Activated gamma-delta T cell treated with Interleukin-2 at 50 U/mL for 16 hours (primary cell): ENCODE measurements around the gene SLC9C1.

ENCODE experiments used
- DNase-seq: peaks from one replicate; pipeline ENCODE4 v3.0.0-alpha.2; 2020

The SLC9C1 gene

DNA sequence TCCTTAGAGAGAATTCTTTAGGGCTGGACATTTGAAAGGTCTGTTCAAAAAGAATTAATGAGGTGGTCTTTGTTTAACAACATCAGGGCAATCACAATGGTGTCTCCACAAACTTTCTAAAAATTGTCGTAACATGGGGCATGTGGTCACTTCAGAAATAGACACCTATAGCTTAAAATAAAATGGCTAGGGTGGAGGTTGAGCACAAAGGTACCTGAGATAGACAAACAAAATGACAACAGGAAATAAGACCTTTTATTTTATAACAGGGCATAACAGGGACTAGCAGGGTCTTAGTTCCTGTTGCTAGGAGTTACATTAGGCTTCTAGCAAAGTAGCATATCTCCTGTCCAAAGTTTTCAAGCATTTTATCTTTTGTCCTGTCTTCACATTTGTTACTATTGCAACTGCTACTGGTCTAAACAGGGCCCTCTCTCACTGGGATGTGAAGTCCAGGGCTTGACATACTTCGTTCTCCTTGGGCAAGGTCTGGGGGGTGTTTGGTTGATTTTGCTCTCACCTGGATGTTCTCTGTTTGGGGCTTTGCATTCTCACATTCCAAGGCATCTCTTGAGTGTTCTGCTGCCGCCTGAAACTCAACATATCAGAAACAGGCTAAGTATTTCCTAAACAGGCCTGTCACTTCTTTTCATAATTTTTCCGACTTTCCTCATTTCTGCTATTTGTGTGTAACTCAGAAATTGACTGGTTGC, 163.9 kb downstream of the SLC9C1 start:
- DNase-seq, result no peak

DNA sequence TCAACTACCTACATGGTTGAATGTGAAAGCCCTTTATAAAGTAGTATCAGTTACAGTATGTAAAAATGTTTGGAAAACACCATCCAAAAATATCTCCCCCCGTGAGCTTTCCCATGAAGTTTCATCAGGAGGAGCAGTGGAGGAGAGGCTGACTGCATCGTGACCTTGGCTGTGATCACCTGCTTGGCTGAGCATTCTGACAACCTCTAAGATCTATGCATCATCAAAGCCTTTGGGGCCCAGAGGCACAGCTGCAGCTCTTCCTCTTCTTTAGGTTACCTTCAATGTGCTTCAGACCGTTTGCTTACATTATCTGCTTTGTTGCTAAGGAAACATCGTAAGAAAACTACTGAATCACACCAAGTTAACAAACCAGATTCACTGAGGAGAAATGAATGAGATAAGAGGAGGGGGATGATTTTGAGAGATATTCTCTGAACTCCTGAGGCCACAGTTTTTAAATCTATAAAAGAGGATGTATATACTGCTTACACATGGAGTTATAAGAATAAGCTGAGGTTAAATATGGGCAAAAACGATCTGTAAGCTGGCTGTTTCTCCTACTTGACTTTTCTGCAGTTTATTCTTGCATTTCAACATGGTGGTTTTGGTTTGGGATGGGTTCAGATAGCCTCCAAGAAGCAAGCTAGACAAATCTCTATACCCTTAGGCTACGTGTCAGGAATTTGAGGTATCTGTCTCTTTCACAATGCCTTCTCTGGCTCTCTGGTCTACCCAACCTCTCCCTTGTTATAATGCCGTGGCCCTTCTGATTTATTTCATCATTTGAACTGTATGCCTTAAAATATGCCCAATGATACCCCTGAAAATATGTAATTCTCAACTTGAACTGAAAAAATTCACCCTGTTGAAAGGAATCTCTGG, 164.9 kb downstream of the SLC9C1 start:
- DNase-seq, result peak; percentile 43

DNA sequence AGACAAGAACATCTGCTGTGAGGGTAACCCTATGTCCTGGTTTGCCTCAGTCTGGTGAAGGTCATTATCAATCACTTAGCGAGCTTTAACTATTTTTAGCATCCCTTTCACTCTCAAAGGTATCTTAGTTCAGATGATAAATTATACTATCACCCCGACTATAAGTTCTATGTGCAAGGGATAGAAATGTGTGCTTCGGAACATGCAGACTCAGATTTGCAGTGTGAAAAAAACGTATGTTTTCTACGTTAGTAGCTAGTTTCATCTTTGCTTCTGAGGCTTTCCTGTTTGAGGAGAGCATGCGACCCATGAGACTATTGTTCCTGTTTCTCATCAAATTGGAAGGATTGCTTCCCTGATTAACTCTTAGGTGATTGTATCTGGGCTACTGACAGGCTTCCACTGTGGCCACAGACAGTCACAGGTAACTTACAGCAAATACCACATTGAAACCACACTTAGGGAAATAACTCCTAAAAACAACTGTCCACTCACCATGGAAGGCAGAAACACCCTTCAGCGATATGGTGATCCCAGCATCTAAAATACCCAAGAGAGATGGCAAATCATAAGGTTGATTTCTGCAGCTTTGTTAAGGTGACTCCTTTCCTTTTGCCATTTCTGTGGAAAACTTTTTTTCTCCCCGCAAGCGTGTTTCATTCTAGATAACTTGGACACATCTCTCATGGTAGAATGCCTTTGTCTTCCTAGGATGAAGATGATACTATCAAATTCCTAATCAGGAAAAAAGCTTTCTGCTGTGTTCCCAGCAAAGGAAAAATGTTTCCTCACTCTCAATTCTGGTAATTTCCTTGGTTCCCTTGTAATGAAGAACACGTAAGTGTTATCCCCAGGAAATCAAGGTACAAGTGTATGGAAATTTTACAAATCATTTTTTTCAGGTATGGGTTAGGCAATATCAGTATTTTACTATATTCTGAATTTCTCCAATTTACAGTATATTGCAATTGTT, 166.2 kb downstream of the SLC9C1 start:
- DNase-seq, result no peak

GRCh38 chr3:112126511-112126911, 167.5 kb downstream of the SLC9C1 start:
- no peak for DNase-seq

GRCh38 chr3:112124907-112125607, 169.0 kb downstream of the SLC9C1 start:
- DNase-seq, result no peak

- no peak for DNase-seq
These were observed 170.5 kb downstream of the SLC9C1 start for GRCh38 chr3:112123548-112123947.

DNA sequence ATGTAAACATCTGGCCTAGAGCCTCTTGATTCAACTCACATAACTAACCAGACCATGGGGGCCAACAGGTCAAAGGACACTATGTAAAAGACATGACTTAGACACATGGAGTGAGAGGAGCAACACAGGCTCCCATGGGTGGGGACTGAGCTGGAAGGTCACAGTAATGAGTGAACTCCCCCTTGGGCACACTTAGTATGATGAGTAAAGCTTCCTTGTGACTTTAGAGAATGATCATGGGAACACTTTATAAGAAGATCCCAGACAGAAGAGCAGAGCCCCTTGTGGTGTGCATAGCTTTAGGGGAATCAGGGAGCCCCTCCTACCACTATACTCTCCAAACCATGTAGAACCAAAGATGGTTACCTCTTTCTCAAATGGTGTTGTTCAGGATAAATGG, 171.1 kb downstream of the SLC9C1 start:
- DNase-seq, result no peak

- no peak for DNase-seq
These were observed 172.2 kb downstream of the SLC9C1 start for GRCh38 chr3:112121577-112122547.

DNA sequence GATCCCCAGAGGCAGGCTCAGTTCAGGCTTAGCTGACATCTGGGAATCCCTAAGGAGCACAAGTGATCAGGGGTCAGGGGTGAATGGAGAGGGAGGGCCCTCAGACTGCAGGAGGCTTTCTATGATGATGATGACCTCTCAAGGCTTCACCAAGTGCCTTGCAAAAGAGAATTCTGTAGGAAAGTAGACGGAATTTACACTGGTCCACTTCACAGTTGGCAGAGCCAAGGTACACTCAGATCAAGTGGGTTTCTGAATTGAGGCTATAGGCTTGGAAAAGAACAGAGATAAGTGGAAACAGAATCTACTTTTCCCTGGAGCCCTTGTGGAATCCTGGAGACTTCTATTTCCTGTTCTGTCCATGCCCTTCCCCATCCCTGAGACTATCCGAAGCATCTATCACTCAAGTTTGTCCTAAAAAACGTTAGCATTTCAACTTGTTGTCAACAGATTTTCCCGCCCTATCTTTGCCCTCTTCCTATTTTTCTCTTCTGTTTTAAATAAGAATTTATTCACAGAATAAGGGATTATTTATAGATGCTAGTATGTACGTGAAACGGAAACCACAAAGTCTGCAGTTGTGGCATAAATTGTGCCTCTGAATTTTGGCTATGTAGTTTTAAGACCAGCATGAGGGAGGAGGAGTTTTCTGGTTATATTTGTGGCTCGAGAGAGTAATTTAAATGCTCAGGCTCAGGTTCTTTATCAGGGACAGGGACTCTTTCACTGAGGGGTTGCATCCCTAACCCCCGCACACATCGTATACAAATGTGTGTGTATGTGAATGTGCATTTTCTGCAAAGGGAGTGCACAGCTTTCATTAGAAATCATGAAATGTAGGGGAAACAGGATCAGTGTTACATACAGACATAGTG, 173.8 kb downstream of the SLC9C1 start:
- DNase-seq, result no peak

DNA sequence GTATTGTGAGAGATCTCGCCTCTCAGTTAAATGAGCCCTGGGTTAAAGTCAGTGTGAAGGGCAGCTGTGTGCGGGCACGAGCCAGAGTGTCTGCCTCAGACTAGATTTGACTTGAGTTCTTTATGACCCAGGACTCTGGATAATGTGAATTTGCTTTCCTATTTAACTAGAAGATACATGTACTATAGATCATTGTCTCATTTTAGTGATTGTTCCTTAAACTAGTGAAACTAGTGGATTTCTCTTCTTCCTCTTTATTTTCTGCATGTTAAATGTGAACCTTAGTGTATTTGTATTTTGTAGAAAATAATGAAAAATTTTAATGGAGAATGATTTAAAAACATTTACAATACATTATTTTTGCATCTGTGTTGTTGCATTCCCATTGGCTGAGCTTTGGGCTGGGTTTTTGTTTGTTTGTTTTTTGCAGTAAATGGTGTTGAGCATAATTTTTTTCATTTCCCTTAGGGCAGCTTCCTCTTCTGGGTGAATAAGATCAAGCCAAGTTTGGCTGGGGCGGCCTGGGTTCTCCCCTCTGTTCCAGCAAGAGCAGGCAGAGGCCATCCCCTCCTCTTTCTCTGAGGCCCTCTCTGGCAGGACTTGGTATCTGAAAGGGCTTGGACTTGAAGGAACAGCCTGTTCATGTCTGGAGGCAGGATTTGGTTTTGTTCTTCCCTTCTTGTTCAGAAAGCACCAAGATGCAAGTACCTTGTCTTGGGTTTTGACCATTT, 176.0 kb downstream of the SLC9C1 start:
- no peak for DNase-seq

DNA sequence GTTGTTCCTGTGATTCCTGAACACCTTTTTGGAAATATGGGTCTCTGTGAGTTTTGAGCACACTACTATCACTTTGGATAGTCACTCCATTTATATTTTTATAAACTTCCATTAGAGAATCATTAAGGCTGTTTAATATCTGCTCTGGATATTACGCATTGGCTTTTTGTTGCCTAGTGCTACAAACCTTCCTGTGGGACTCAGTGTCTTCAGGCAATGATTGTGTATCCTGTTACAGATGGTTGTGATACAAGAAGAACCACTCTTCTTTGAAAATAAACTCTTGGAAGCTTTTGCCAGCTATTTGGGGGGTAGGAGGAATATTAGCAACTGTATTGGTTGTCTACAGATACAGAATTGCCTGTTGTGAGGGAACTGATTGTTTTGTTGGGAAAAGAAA, 176.6 kb downstream of the SLC9C1 start:
- DNase-seq, result no peak

- no peak for DNase-seq
These were observed 177.2 kb downstream of the SLC9C1 start for GRCh38 chr3:112116748-112117186.

DNA sequence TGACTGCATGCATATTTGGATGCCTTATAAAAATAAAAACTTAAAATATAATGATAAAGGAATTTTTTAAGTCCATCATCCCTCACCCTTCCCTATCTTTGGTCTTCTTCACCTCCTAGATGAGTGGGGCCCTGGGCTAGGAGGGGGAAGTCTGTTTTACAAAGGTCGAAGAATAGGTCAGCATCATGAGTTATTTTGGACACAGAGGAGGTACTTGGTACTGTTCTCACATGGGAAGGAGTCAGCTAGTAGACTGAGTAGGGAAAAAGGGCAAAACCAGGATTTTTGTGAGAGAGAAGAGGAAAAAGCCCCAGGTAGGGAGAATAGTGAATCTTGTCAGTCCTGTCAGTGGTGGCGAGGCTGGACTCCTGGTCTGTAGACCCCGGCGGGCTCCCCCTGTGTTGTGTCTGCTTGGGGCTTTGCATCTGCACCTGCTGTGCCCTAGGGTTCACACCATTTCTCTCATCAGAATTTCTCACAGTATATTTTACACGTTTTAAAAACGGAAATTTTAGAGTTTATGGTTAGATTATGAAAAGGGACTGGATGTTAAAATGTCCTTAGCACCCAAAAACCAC, 178.1 kb downstream of the SLC9C1 start:
- no peak for DNase-seq

- no peak for DNase-seq
These were observed 178.8 kb downstream of the SLC9C1 start for GRCh38 chr3:112115161-112115739.

DNA sequence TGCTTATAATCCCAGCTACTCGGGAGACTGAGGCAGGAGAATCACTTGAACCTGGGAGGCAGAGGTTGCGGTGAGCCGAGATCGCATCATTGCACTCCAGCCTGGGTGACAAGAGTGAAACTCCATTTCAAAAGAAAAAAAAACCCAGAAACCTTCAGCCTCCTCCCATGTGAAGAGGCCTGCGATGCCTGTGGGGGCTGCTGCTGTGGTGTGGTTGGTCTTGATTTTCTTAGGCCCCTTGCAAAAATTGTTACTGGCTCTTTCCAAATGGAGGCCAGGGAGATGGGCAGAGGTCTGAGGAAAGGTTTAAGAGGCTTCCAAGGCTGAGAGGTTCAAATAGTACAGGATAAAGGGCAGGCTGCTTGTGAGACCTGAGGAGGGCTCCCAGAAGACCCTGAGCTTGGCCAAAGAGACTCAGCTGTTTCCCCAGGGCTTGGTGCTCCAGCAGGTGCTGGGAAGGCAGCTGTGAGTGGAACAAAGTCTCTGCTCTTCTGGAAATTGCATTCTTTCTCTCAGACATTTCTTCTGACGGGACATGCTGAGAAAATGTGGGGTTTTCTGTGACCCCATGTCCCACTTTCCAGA, 179.3 kb downstream of the SLC9C1 start:
- no peak for DNase-seq

DNA sequence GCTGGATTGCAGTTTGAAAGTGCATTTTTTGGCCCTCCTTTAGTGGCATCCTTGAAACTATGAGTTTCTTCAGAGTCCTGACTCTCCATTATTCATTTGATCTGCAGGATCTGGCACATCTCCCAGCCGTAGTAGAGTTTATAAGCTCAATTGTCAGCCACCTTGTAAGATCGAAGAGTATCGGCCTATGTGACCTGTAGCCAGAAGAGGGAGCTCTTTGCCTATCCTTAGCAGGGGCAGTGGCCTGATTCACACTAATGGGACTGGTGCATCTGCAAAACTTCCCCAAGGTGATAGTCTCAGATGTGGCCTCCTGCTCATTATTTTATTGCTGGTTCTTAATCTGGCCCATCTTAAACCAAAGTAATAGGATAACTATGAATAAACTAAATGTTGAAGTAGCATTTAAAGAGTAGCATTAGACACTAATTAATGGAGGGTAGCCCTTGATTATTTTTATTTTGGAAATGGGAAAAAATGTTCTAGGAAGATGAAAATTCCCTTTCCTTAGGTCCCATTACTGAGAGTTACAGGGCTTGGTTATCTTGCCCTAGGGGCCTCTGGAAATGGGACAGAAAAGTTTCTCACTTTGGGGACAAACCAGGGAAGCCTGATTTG, 182.1 kb downstream of the SLC9C1 start:
- DNase-seq, result peak; percentile 61

- no peak for DNase-seq
These were observed 184.7 kb downstream of the SLC9C1 start for GRCh38 chr3:112109322-112109721.

- no peak for DNase-seq
These were observed 189.2 kb downstream of the SLC9C1 start for GRCh38 chr3:112104774-112105173.
